IMR-90 (cell line): ENCODE measurements around the gene C3orf52. TPM values are rescaled to one million over a fixed set of nuclear protein-coding genes. Genes with fewer than 3 reads are reported as not detected.

Experiments used
- ATAC-seq: fragments of 200-7000 bp; cut with Tn5 transposase; 2 replicates; pipeline ENCODE4 v1.9.1; 2020; ENCODE audit warnings: low read depth, mild to moderate bottlenecking, moderate library complexity
- BruUV-seq: library from RNA; stranded (reverse); fragments of 400-500 nt; replicated peaks from 2 replicates; lab custom pipeline; 2021; lab: Mats Ljungman, UMichigan
- CTCF ChIA-PET: fragments of 300-600 bp; formaldehyde crosslinking; extraction: SDS; loops from one replicate; lab custom pipeline; 2021; ENCODE audit warnings: antibody characterized with exemption; lab: Yijun Ruan, JAX
- POLR2A ChIA-PET: fragments of 300-600 bp; sonication (Branson Sonifier 250); formaldehyde crosslinking; loops from one replicate; lab custom pipeline; 2022; ENCODE audit warnings: antibody characterized with exemption; ENCODE audit not compliant: unreplicated experiment; lab: Charles Lee
- DNase-seq: peaks from one replicate; pipeline ENCODE4 v3.0.0; 2013
- H2AFZ ChIP-seq: replicated peaks from 2 replicates; pipeline ENCODE3; 2013; ENCODE audit warnings: low read length, mild to moderate bottlenecking; ENCODE audit not compliant: poor library complexity
- H2AK5ac ChIP-seq: 2 replicates; pipeline ENCODE4 v1.6.1; 2013; ENCODE audit warnings: low read depth, low read length, inconsistent platforms
- H2AK9ac ChIP-seq: replicated peaks from 2 replicates; pipeline ENCODE3; 2013; ENCODE audit warnings: mild to moderate bottlenecking, low read depth, low read length, moderate library complexity; ENCODE audit not compliant: poor library complexity
- H2BK120ac ChIP-seq: 2 replicates; pipeline ENCODE4 v1.6.1; 2013; ENCODE audit warnings: low read depth, low read length, inconsistent platforms
- H2BK15ac ChIP-seq: 3 replicates; pipeline ENCODE4 v1.6.1; 2013; ENCODE audit warnings: low read depth, low read length, inconsistent platforms
- H2BK20ac ChIP-seq: 2 replicates; pipeline ENCODE4 v1.6.1; 2013; ENCODE audit warnings: low read depth, mild to moderate bottlenecking, inconsistent platforms, low read length, moderate library complexity
- H2BK5ac ChIP-seq: 2 replicates; pipeline ENCODE4 v1.6.1; 2013; ENCODE audit warnings: mild to moderate bottlenecking, low read depth, low read length, inconsistent platforms; ENCODE audit not compliant: poor library complexity, severe bottlenecking
- H3K14ac ChIP-seq: replicated peaks from 2 replicates; pipeline ENCODE4 v1.6.1; 2013; ENCODE audit warnings: low read depth, low read length, inconsistent platforms
- H3K18ac ChIP-seq: 2 replicates; pipeline ENCODE4 v1.6.1; 2013; ENCODE audit warnings: low read depth, low read length, control low read depth
- H3K23ac ChIP-seq: 2 replicates; pipeline ENCODE4 v1.6.1; 2013; ENCODE audit warnings: low read depth, low read length, inconsistent platforms
- H3K27ac ChIP-seq: 2 replicates; pipeline ENCODE4 v1.5.1; 2013; ENCODE audit warnings: mild to moderate bottlenecking, control low read depth, low read length; ENCODE audit not compliant: insufficient read depth
- H3K27me3 ChIP-seq: 2 replicates; pipeline ENCODE4 v1.6.1; 2013; ENCODE audit warnings: low read length; ENCODE audit not compliant: control insufficient read depth, insufficient read depth
- H3K36me3 ChIP-seq: 2 replicates; pipeline ENCODE4 v1.6.1; 2013; ENCODE audit warnings: low read length, mixed read lengths; ENCODE audit not compliant: control insufficient read depth, insufficient read depth
- H3K4ac ChIP-seq: 2 replicates; pipeline ENCODE4 v1.6.1; 2013; ENCODE audit warnings: low read depth, low read length, inconsistent platforms
- H3K4me1 ChIP-seq: 2 replicates; pipeline ENCODE4 v1.6.1; 2013; ENCODE audit warnings: low read length, mixed read lengths; ENCODE audit not compliant: control insufficient read depth, insufficient read depth
- H3K4me2 ChIP-seq: 2 replicates; pipeline ENCODE4 v1.6.1; 2013; ENCODE audit warnings: low read depth, mild to moderate bottlenecking, control low read depth, low read length, moderate library complexity
- H3K4me3 ChIP-seq: 2 replicates; pipeline ENCODE4 v1.5.1; 2013; ENCODE audit warnings: low read depth, mild to moderate bottlenecking, control low read depth, low read length, moderate library complexity; ENCODE audit not compliant: insufficient read depth
- H3K56ac ChIP-seq: 2 replicates; pipeline ENCODE4 v1.6.1; 2013; ENCODE audit warnings: low read length, inconsistent platforms; ENCODE audit not compliant: insufficient read depth; ENCODE audit errors: extremely low read depth
- H3K79me1 ChIP-seq, 2 experiments: 2 replicates each; pipeline ENCODE4 v1.6.1; 2013; ENCODE audit warnings: low read length in 2 of 2, inconsistent platforms in 1 of 2, low read depth in 1 of 2
- H3K9ac ChIP-seq: 2 replicates; pipeline ENCODE4 v1.6.1; 2013; ENCODE audit warnings: low read depth, low read length, control low read depth
- H3K9me1 ChIP-seq: 2 replicates; pipeline ENCODE4 v1.6.1; 2013; ENCODE audit warnings: low read length, inconsistent platforms; ENCODE audit not compliant: insufficient read depth
- H3K9me3 ChIP-seq: 2 replicates; pipeline ENCODE4 v1.6.1; 2013; ENCODE audit warnings: low read length; ENCODE audit not compliant: control insufficient read depth, insufficient read depth
- H4K20me1 ChIP-seq: 2 replicates; pipeline ENCODE4 v1.6.1; 2013; ENCODE audit warnings: low read length, inconsistent platforms; ENCODE audit not compliant: insufficient read depth
- H4K5ac ChIP-seq: 2 replicates; pipeline ENCODE4 v1.6.1; 2013; ENCODE audit warnings: mild to moderate bottlenecking, low read depth, low read length, control low read depth
- H4K8ac ChIP-seq, 2 experiments: 2 replicates each; pipeline ENCODE4 v1.6.1; 2013; ENCODE audit warnings: low read depth in 2 of 2, low read length in 2 of 2, control low read depth in 1 of 2, inconsistent platforms in 1 of 2
- H4K91ac ChIP-seq: 2 replicates; pipeline ENCODE4 v1.6.1; 2013; ENCODE audit warnings: low read depth, low read length, inconsistent platforms; ENCODE audit not compliant: insufficient read depth
- CEBPB ChIP-seq: IDR thresholded peaks from 2 replicates; pipeline ENCODE4 v1.6.1; 2012; ENCODE audit warnings: low read depth, low read length, improper control_type of control experiment
- ELK1 ChIP-seq: fragments of 150-350 bp; IDR thresholded peaks from 2 replicates; pipeline ENCODE4 v1.6.1; 2016; ENCODE audit warnings: low read depth, mild to moderate bottlenecking, low read length, moderate library complexity, borderline replicate concordance
- FOS ChIP-seq: fragments of 150-350 bp; IDR thresholded peaks from 2 replicates; pipeline ENCODE4 v1.6.1; 2016; ENCODE audit warnings: low read depth, low read length
- MAZ ChIP-seq: IDR thresholded peaks from 2 replicates; pipeline ENCODE4 v1.6.1; 2012; ENCODE audit warnings: low read depth, mild to moderate bottlenecking, low read length, improper control_type of control experiment, moderate library complexity, borderline replicate concordance
- MXI1 ChIP-seq: IDR thresholded peaks from 2 replicates; pipeline ENCODE4 v1.6.1; 2012; ENCODE audit warnings: low read depth, mild to moderate bottlenecking, low read length, moderate library complexity, borderline replicate concordance
- RCOR1 ChIP-seq: IDR thresholded peaks from 2 replicates; pipeline ENCODE4 v1.6.1; 2012; ENCODE audit warnings: mild to moderate bottlenecking, low read length, improper control_type of control experiment; ENCODE audit not compliant: insufficient replicate concordance
- RFX5 ChIP-seq: IDR thresholded peaks from 2 replicates; pipeline ENCODE4 v1.8.0; 2012; ENCODE audit warnings: low read depth, mild to moderate bottlenecking, low read length, moderate library complexity
- SMC3 ChIP-seq: fragments of 150-350 bp; IDR thresholded peaks from 2 replicates; pipeline ENCODE4 v1.6.1; 2016; ENCODE audit warnings: low read depth, mild to moderate bottlenecking, antibody characterized with exemption, low read length, moderate library complexity
- USF2 ChIP-seq: fragments of 150-350 bp; IDR thresholded peaks from 2 replicates; pipeline ENCODE4 v1.6.1; 2017; ENCODE audit warnings: mild to moderate bottlenecking, antibody characterized with exemption, low read length, low read depth
- WGBS, 2 experiments: methylation state at CpG; one replicate each; pipeline versions ENCODE4 v1.1.5 to v1.1.7; 2013; ENCODE audit warnings: missing lambda C conversion rate in 2 of 2; ENCODE audit not compliant: insufficient read length in 1 of 2; ENCODE audit errors: extremely low coverage in 2 of 2; 5-methylcytosine and 5-hydroxymethylcytosine counted together
- dilution Hi-C: fragments of 300-500 bp; cut with HindIII; formaldehyde crosslinking; loops from one replicate; pipeline ENCODE4 v1.14.3; 2018; ENCODE audit warnings: low sequenced_read_pairs; ENCODE audit not compliant: unreplicated experiment
- in situ Hi-C: fragments of 300-500 bp; cut with MboI; formaldehyde crosslinking; loops from 3 replicates; pipeline ENCODE4 v1.14.3; 2019; ENCODE audit warnings: low sequenced_read_pairs, inconsistent platforms, mixed read lengths
- intact Hi-C: fragments of 100-400 bp; cut with micrococcal nuclease; formaldehyde crosslinking; loops from 2 replicates; pipeline ENCODE4 v1.10.0; 2022
- polyA plus RNA-seq, 3 experiments: library from polyadenylated mRNA; depleted of rRNA; stranded (reverse); fragments of >200 nt; gene quantifications; 2 replicates each; pipeline ENCODE4 v1.2.3, GENCODE V29; 2012; ENCODE audit warnings: low replicate concordance in 1 of 3
- total RNA-seq: library from RNA; depleted of rRNA; stranded (reverse); fragments of >200 nt; gene quantifications from 2 replicates; pipeline ENCODE4 v1.2.3, GENCODE V29; 2012
- TF ChIP-seq, protein P1 (sequence below): conservative IDR thresholded peaks from 2 replicates; pipeline ENCODE4 v1.5.1; 2012; ENCODE audit warnings: mild to moderate bottlenecking, low read depth, low read length, improper control_type of control experiment

C3orf52 gene
- total and polyA plus RNA-seq, 2 of the 4 experiments (the other 2 are of a cell fraction): 7.5 to 12.5 TPM

DNA sequence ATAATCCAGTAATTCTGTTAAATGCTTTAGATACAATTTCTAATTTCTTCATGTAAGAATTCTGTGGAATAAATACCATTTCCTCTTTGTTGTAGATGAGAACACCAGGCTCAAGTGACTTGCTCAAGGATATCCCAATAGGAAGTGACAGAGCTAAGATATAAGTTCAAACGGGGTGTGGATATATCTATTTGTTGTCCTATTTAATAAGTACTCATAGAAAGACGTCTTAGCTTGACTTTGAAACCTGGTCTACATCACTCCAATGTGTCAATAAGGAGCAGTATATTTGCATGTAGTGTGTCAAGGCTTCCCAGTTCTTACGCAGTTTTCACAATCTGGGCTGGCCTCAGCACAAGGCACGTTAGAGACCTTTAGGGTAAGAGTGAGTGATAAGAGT lies 51.6 kb downstream of the C3orf52 start:
- Histone ChIP-seq H2AK9ac (no peak overlapping the region), H3K9me1 (no peaks in the 10 kb centered on the region), H3K56ac (no peak overlapping the region), H3K4me1 (no peaks in the 10 kb centered on the region), H3K36me3 (no peaks in the 10 kb centered on the region), H3K4ac (no peak overlapping the region), H4K20me1 (no peaks in the 10 kb centered on the region), H3K27ac (no peak overlapping the region), H2AFZ (no peak overlapping the region), H4K5ac (no peak overlapping the region), H3K4me2 (no peak overlapping the region), H4K8ac (no peak overlapping the region), H3K27me3 (no peaks in the 10 kb centered on the region), H2BK5ac (no peak overlapping the region), H3K18ac (no peak overlapping the region), H2BK15ac (no peak overlapping the region), H2BK20ac (no peak overlapping the region), H4K91ac (no peak overlapping the region), H3K23ac (no peak overlapping the region), H3K9me3 (no peaks in the 10 kb centered on the region), H3K9ac (no peak overlapping the region), H2AK5ac (no peak overlapping the region), H3K4me3 (no peak overlapping the region), H3K79me1 (no peaks in the 10 kb centered on the region), H3K14ac (no peak overlapping the region), H2BK120ac (no peak overlapping the region)
- no peak for ATAC-seq
- BruUV-seq: no TSS peak
- TF ChIP-seq MXI1 (no peak), SMC3 (no peak), MAZ (no peak), USF2 (no peak), RFX5 (no peak), RCOR1 (no peak), CEBPB (no peak), FOS (no peak), ELK1 (no peak)
- TF ChIP-seq, protein P1, sequence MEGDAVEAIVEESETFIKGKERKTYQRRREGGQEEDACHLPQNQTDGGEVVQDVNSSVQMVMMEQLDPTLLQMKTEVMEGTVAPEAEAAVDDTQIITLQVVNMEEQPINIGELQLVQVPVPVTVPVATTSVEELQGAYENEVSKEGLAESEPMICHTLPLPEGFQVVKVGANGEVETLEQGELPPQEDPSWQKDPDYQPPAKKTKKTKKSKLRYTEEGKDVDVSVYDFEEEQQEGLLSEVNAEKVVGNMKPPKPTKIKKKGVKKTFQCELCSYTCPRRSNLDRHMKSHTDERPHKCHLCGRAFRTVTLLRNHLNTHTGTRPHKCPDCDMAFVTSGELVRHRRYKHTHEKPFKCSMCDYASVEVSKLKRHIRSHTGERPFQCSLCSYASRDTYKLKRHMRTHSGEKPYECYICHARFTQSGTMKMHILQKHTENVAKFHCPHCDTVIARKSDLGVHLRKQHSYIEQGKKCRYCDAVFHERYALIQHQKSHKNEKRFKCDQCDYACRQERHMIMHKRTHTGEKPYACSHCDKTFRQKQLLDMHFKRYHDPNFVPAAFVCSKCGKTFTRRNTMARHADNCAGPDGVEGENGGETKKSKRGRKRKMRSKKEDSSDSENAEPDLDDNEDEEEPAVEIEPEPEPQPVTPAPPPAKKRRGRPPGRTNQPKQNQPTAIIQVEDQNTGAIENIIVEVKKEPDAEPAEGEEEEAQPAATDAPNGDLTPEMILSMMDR: no peak
- POLR2A ChIA-PET: no interaction called here
- 58% methylated on average over 2 of the region's 4 CpGs; no CpG with 5 or more reads in 1 of the 2 experiments for WGBS, 2 experiments
- intact Hi-C loops: loop anchor here (1.0 to 5.0 kb wide), 2 partner anchors 155 to 382 kb away; partner anchors contain the start of gene SLC9C1
- dilution Hi-C loops: no loop called here
- CTCF ChIA-PET: interaction anchor here (0.9 to 2.0 kb wide), 3 partner anchors 10 to 109 kb away, joined by 3 to 7 read pairs (median 3); no protein-coding TSS in a partner anchor
- no peak for DNase-seq
- in situ Hi-C loops: loop anchor here (25.0 kb wide), 1 partner anchor 375 kb away; no protein-coding TSS in a partner anchor
